H9 (cell line): ENCODE data around the gene MYO10. TPM values are rescaled to one million over a fixed set of nuclear protein-coding genes. Genes with fewer than 3 reads are reported as not detected.

ENCODE experiments used
- DNase-seq: peaks from one replicate; pipeline ENCODE4 v3.0.0-alpha.2; 2017
- H2AFZ ChIP-seq: one replicate; pipeline ENCODE4 v1.6.1; 2013; ENCODE audit warnings: mild to moderate bottlenecking, low read length, control low read depth, moderate library complexity
- H2AK5ac ChIP-seq: 2 replicates; pipeline ENCODE4 v1.6.1; 2013; ENCODE audit warnings: low read length, control low read depth, mixed read lengths; ENCODE audit not compliant: insufficient read length
- H2BK120ac ChIP-seq: one replicate; pipeline ENCODE4 v1.6.1; 2013; ENCODE audit warnings: low read depth, mild to moderate bottlenecking, low read length, control low read depth, inconsistent platforms; ENCODE audit not compliant: poor library complexity, severe bottlenecking
- H2BK12ac ChIP-seq: 2 replicates; pipeline ENCODE4 v1.6.1; 2013; ENCODE audit warnings: low read length, control low read depth, mixed read lengths, low read depth; ENCODE audit not compliant: insufficient read length
- H2BK15ac ChIP-seq: 2 replicates; pipeline ENCODE4 v1.6.1; 2013; ENCODE audit warnings: low read depth, low read length, control low read depth
- H2BK20ac ChIP-seq: one replicate; pipeline ENCODE4 v1.6.1; 2013; ENCODE audit warnings: low read depth, mild to moderate bottlenecking, low read length, control low read depth, inconsistent platforms; ENCODE audit not compliant: poor library complexity, severe bottlenecking
- H2BK5ac ChIP-seq: 2 replicates; pipeline ENCODE4 v1.6.1; 2013; ENCODE audit warnings: low read length, control low read depth, mixed read lengths; ENCODE audit not compliant: insufficient read length
- H3K14ac ChIP-seq: 2 replicates; pipeline ENCODE4 v1.6.1; 2013; ENCODE audit warnings: low read length, control low read depth; ENCODE audit not compliant: insufficient read depth
- H3K18ac ChIP-seq: 2 replicates; pipeline ENCODE4 v1.6.1; 2013; ENCODE audit warnings: low read depth, mild to moderate bottlenecking, mixed read lengths, low read length, control low read depth; ENCODE audit not compliant: insufficient read length
- H3K23ac ChIP-seq: 2 replicates; pipeline ENCODE4 v1.6.1; 2013; ENCODE audit warnings: low read length, control low read depth, mixed read lengths, low read depth; ENCODE audit not compliant: insufficient read length
- H3K23me2 ChIP-seq: 2 replicates; pipeline ENCODE4 v1.6.1; 2013; ENCODE audit warnings: low read depth, mild to moderate bottlenecking, mixed read lengths, low read length, control low read depth; ENCODE audit not compliant: insufficient read length, poor library complexity, severe bottlenecking
- H3K27ac ChIP-seq: 2 replicates; pipeline ENCODE4 v1.5.1; 2013; ENCODE audit warnings: low read length, control low read depth, mixed read lengths, low read depth; ENCODE audit not compliant: insufficient read length
- H3K27me3 ChIP-seq: 2 replicates; pipeline ENCODE4 v1.6.1; 2013; ENCODE audit warnings: low read length, control low read depth, inconsistent platforms; ENCODE audit not compliant: insufficient read depth
- H3K4ac ChIP-seq: 2 replicates; pipeline ENCODE4 v1.6.1; 2013; ENCODE audit warnings: low read depth, mild to moderate bottlenecking, control low read depth, inconsistent platforms, low read length, moderate library complexity
- H3K4me1 ChIP-seq: 2 replicates; pipeline ENCODE4 v1.6.1; 2013; ENCODE audit warnings: low read length, control low read depth, inconsistent platforms; ENCODE audit not compliant: insufficient read depth
- H3K4me2 ChIP-seq: 2 replicates; pipeline ENCODE4 v1.6.1; 2013; ENCODE audit warnings: low read length, control low read depth, mixed read lengths; ENCODE audit not compliant: insufficient read length, insufficient read depth
- H3K56ac ChIP-seq: 2 replicates; pipeline ENCODE4 v1.6.1; 2013; ENCODE audit warnings: low read depth, mild to moderate bottlenecking, mixed read lengths, low read length, control low read depth; ENCODE audit not compliant: insufficient read length
- H3K79me1 ChIP-seq: 2 replicates; pipeline ENCODE4 v1.6.1; 2013; ENCODE audit warnings: low read depth, mild to moderate bottlenecking, moderate library complexity, low read length, control low read depth, inconsistent platforms; ENCODE audit not compliant: insufficient read depth, poor library complexity, severe bottlenecking
- H3K79me2 ChIP-seq: 2 replicates; pipeline ENCODE4 v1.6.1; 2013; ENCODE audit warnings: low read length, control low read depth, inconsistent platforms; ENCODE audit not compliant: insufficient read depth
- H3K9ac ChIP-seq: 2 replicates; pipeline ENCODE4 v1.6.1; 2013; ENCODE audit warnings: low read length, control low read depth, mixed read lengths; ENCODE audit not compliant: insufficient read length; ENCODE audit errors: extremely low read depth
- H3K9me3 ChIP-seq: one replicate; pipeline ENCODE4 v1.6.1; 2013; ENCODE audit warnings: low read depth, low read length, inconsistent platforms; ENCODE audit not compliant: control insufficient read depth
- H3T11ph ChIP-seq: one replicate; pipeline ENCODE4 v1.6.1; 2013; ENCODE audit warnings: mild to moderate bottlenecking, low read length, control low read depth, inconsistent platforms
- H4K20me1 ChIP-seq: one replicate; pipeline ENCODE4 v1.6.1; 2013; ENCODE audit not compliant: control insufficient read depth, insufficient read length, insufficient read depth
- H4K5ac ChIP-seq: 2 replicates; pipeline ENCODE4 v1.6.1; 2013; ENCODE audit warnings: low read depth, mild to moderate bottlenecking, mixed read lengths, low read length, control low read depth; ENCODE audit not compliant: insufficient read length
- H4K8ac ChIP-seq: replicated peaks from 2 replicates; pipeline ENCODE4 v1.6.1; 2013; ENCODE audit warnings: low read length, control low read depth, mixed read lengths, low read depth; ENCODE audit not compliant: insufficient read length
- H4K91ac ChIP-seq: 2 replicates; pipeline ENCODE4 v1.6.1; 2013; ENCODE audit warnings: low read depth, mild to moderate bottlenecking, moderate library complexity, mixed read lengths, low read length, control low read depth; ENCODE audit not compliant: insufficient read length
- H3K27ac Mint-ChIP-seq, 3 experiments: 2 replicates in 2 of 3; 3 replicates in 1 of 3; pipeline ENCODE4 v1.8.0; 2020 to 2021; ENCODE audit warnings: mixed read lengths in 3 of 3, mild to moderate bottlenecking in 1 of 3, moderate library complexity in 1 of 3
- H3K27me3 Mint-ChIP-seq: 2 replicates; pipeline ENCODE4 v1.8.0; 2021; ENCODE audit warnings: low read depth, mild to moderate bottlenecking, moderate library complexity, mixed read lengths
- H3K36me3 Mint-ChIP-seq, 3 experiments: 2 replicates in 2 of 3; 3 replicates in 1 of 3; pipeline ENCODE4 v1.8.0; 2020 to 2021; ENCODE audit warnings: low read depth in 3 of 3, mixed read lengths in 3 of 3; ENCODE audit not compliant: insufficient read depth in 1 of 3
- H3K4me1 Mint-ChIP-seq, 2 experiments: 2 replicates each; pipeline ENCODE4 v1.8.0; 2020; ENCODE audit warnings: mixed read lengths in 2 of 2
- H3K4me3 Mint-ChIP-seq, 2 experiments: 2 replicates in 1 of 2; 3 replicates in 1 of 2; pipeline ENCODE4 v1.8.0; 2020 to 2021; ENCODE audit warnings: mild to moderate bottlenecking in 2 of 2, mixed read lengths in 2 of 2, moderate library complexity in 1 of 2
- H3K9me3 Mint-ChIP-seq, 2 experiments: 2 replicates in 1 of 2; 3 replicates in 1 of 2; pipeline ENCODE4 v1.8.0; 2020; ENCODE audit warnings: mild to moderate bottlenecking in 2 of 2, mixed read lengths in 2 of 2, moderate library complexity in 1 of 2
- CTCF ChIP-seq: fragments of 200-600 bp; sonication (generic); conservative IDR thresholded peaks from 3 replicates; pipeline ENCODE4 v1.8.0; 2021; ENCODE audit warnings: antibody characterized with exemption, mild to moderate bottlenecking
- WGBS: extraction: QIAGEN DNeasy Blood & Tissue Kit; methylation state at CpG from one replicate; pipeline ENCODE4 v1.1.7; 2013; ENCODE audit warnings: missing lambda C conversion rate, low lambda C conversion rate, mixed read lengths; ENCODE audit not compliant: insufficient read length; ENCODE audit errors: extremely low coverage; 5-methylcytosine and 5-hydroxymethylcytosine counted together
- total RNA-seq: library from RNA; stranded (reverse); gene quantifications from 2 replicates; pipeline ENCODE4 v1.2.1, GENCODE V29; 2021

MYO10 gene
- total RNA-seq, 1 experiment from 2014 or later: 127 TPM

GRCh38 chr5:16732356-16732755 lies 203.7 kb downstream of the MYO10 start:
- no peak overlapping the region for H2BK5ac ChIP-seq
- H3K79me2 ChIP-seq: peaks cover 54% of the 10 kb centered on the region; the same call in 1 of the 2 replicates
- H3K27ac ChIP-seq: no peak overlapping the region
- Mint-ChIP-seq H3K9me3 (no peaks in the 10 kb centered on the region), H3K27ac (peak overlapping the region in 2 of 3 experiments; percentile 6 to 65; a peak in 2 of 7 replicates), H3K4me1 (peaks cover 71 to 84% of the 10 kb centered on the region in 2 experiments), H3K36me3 (peaks cover 25 to 56% (median 42%) of the 10 kb centered on the region in 3 experiments; a peak in 6 of 7 replicates), H3K4me3 (no peak overlapping the region), H3K27me3 (no peaks in the 10 kb centered on the region)
- peaks cover 16% of the 10 kb centered on the region for H3K23me2 ChIP-seq
- no peaks in the 10 kb centered on the region for H4K20me1 ChIP-seq
- H2BK20ac ChIP-seq: no peak overlapping the region
- H3K9ac ChIP-seq: no peak overlapping the region
- no peak overlapping the region for H4K5ac ChIP-seq
- H3K4ac ChIP-seq: no peak overlapping the region
- TF ChIP-seq CTCF: no peak
- H3K4me2 ChIP-seq: no peak overlapping the region
- H2AK5ac ChIP-seq: no peak overlapping the region
- H2BK120ac ChIP-seq: no peak overlapping the region
- WGBS: no CpG with 5 or more reads among the region's 5 CpGs
- no peak overlapping the region for H4K8ac ChIP-seq
- H3K9me3 ChIP-seq: no peaks in the 10 kb centered on the region
- H2BK15ac ChIP-seq: no peak overlapping the region
- no peak for DNase-seq
- H3K79me1 ChIP-seq: peaks cover 10% of the 10 kb centered on the region
- no peak overlapping the region for H3K23ac ChIP-seq
- H3T11ph ChIP-seq: no peak overlapping the region
- no peak overlapping the region for H4K91ac ChIP-seq
- H3K56ac ChIP-seq: no peak overlapping the region
- H3K18ac ChIP-seq: no peak overlapping the region
- no peak overlapping the region for H2BK12ac ChIP-seq
- no peaks in the 10 kb centered on the region for H3K27me3 ChIP-seq
- peaks cover 24% of the 10 kb centered on the region for H3K4me1 ChIP-seq
- H2AFZ ChIP-seq: no peak overlapping the region
- no peak overlapping the region for H3K14ac ChIP-seq
